Ovary (tissue), 3 donors: ENCODE measurements around the gene HOXA1.

Experiments used
- CTCF ChIP-seq, 3 donors: fragments of 450-650 bp in 2 of 3; fragments of 200-600 bp in 1 of 3; IDR thresholded peaks; one replicate each; pipeline versions ENCODE4 v1.5.1 to v1.8.0; 2016 to 2022; ENCODE audit warnings: antibody characterized with exemption in 3 of 3, mild to moderate bottlenecking in 1 of 3
- EP300 ChIP-seq: sonication (generic); formaldehyde crosslinking; IDR thresholded peaks from one replicate; pipeline ENCODE4 v1.6.1; 2017; ENCODE audit warnings: antibody characterized with exemption
- POLR2A ChIP-seq: fragments of 450-650 bp; IDR thresholded peaks from one replicate; pipeline ENCODE4 v1.6.1; 2017; ENCODE audit warnings: antibody characterized with exemption, mild to moderate bottlenecking, moderate library complexity
- donor health status: DM: no; HTN: no; CAD: no.

DNA sequence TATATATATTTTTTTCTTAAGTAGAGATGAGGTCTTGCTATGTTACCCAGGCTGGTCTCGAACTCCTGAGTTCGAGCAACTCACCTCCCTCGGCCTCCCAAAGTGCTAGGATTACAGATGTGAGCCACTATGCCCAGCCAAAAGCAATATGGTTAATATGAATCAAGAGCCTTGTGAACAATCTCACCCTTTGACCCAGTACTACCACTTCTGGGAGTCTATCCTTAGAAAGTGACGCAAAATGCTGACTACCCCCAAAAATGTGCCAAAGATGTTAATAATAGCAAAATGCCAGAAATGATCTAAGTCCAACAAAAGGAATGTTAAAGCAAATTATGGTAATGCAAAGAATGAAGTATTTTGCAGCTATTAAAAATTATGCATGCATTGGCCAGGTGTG, 44.3 kb downstream of the HOXA1 start:
- TF ChIP-seq CTCF (IDR thresholded peaks at IDR 0.05) (no peak), POLR2A (no peak), EP300 (no peak)
